ENCODE data around the gene VWA5B1. TPM values are rescaled to one million over a fixed set of nuclear protein-coding genes. Genes with fewer than 3 reads are reported as not detected.

The VWA5B1 gene
- polyA plus RNA-seq, 4 donors: 0.91 to 1.6 (median 1.3) TPM

DNA sequence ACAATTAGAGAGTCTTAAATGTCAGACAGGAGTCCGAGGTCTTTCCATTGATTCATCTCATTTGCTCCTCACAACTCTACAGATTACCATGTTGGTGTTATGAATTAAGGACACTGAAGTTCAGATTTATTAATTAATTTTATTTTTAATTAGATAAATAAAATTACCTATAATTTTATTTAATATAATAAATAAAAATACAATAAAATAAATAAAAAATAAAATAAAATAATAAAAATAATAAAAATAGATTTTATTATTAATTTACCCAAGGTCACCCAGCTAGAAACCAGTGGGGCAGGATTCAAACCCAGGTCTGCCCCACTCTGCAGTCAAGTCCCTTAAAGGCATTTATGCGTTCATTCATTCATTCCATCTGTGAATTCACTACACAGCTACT lies 72.2 kb downstream of the VWA5B1 start:
- no peak for DNase-seq (ENCODE audit: low read depth in 4 of 4, low spot score in 3 of 4)

GRCh38 chr1:20365421-20366055 lies 74.9 kb downstream of the VWA5B1 start:
- no peak for DNase-seq (ENCODE audit: low read depth in 4 of 4, low spot score in 3 of 4)

GRCh38 chr1:20366056-20366462 lies 75.4 kb downstream of the VWA5B1 start:
- DNase-seq (ENCODE audit: low read depth in 4 of 4, low spot score in 3 of 4): no peak

- DNase-seq (ENCODE audit: low read depth in 4 of 4, low spot score in 3 of 4): no peak
Observed at GRCh38 chr1:20366463-20367115, 75.9 kb downstream of the VWA5B1 start.

DNA sequence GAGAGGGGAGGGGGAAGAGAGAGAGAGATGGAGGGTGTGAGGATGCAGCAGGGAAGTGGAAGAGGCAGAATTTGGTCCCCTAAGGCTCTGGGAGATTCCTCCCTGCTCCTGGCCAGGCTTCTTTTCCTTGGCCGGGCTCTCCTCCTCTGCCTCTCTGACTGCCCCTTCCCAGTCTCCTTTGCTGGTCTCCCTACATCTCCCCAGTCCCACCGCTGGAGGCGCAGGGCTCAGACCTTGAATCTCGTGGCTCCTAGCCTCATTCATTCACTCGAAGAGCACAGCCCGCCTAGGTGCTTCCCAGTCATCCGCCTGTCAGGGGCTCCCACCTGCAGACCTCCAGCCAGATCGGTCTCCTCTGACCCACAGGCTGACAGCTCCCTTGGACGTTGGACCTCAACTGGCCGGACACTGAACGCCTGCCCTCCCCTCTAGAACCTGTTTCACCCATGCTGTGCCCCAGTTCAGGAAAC lies 76.5 kb downstream of the VWA5B1 start:
- DNase-seq (ENCODE audit: low read depth in 4 of 4, low spot score in 3 of 4): no peak

DNA sequence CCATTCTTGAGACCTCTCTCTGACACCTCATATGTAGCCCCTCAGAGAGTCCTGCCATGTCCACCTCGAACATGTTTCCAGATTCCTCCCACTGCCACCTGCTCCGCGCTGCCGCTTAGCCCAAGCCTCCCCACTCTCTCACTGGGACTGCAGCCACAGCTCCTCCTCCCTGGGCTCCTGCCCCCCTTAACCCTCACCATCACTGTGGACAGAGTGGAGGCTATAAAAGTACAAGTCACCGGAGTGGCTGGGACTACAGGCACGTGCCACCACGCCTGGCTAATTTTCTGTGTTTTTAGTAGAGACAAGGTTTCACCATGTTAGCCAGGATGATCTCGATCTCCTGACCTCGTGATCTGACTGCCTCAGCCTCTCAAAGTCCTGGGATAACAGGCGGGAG lies 77.0 kb downstream of the VWA5B1 start:
- no peak for DNase-seq (ENCODE audit: low read depth in 4 of 4, low spot score in 3 of 4)

DNA sequence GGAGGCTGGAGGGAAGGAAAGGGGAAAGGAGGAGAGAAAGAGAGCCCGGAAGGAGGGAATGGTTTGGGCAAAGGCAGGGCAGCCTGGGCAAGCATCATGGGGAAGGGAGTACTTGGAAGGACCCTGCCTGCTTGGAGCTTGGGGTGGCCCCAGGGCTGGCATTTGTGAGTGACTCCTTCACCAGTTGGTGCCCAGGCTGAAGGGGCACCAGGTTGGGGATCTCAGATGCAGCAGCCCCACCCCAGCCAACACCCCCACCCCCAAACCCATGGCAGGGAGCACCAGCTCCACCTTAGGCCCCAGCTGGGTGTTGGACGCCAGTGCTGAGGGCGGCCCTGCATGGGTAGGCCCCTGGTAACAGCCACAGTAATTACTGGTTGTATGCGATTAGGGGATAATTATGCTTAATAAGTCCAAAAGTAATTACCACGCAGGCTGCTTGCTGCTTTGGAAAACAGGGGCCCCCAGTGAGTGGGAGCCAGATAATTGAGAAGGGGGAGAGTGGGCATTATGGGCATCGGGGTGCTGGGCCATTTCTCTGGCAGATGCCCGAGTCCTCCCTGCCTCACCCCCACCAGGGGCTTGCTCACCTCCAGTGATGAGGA lies 78.3 kb downstream of the VWA5B1 start:
- no peak for DNase-seq (ENCODE audit: low read depth in 4 of 4, low spot score in 3 of 4)

- DNase-seq (ENCODE audit: low read depth in 4 of 4, low spot score in 3 of 4): no peak
Observed at GRCh38 chr1:20370698-20371097, 80.0 kb downstream of the VWA5B1 start.

DNA sequence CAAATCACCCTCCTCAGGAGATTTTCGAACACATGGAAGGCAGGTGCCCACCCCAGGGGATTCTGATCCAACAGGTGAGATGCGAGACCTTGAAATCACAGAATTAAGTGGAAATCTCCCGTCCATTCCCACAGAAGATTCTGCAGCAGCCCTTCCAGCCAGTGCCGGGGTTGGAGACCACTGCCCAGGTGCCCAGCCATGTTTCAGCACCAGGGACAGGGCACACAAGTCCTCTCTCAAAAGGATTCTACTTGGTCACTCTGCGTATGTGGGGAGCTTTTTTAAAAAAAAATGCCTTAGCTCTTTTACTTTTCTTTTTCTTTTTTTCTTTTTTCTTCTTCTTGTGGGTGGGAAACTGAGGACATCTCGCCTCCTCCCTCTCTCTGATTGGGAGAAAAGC lies 80.7 kb downstream of the VWA5B1 start:
- DNase-seq (ENCODE audit: low read depth in 4 of 4, low spot score in 3 of 4): peak in 1 of 4 donors; percentile 35

GRCh38 chr1:20371883-20372282 lies 81.2 kb downstream of the VWA5B1 start:
- no peak for DNase-seq (ENCODE audit: low read depth in 4 of 4, low spot score in 3 of 4)

DNA sequence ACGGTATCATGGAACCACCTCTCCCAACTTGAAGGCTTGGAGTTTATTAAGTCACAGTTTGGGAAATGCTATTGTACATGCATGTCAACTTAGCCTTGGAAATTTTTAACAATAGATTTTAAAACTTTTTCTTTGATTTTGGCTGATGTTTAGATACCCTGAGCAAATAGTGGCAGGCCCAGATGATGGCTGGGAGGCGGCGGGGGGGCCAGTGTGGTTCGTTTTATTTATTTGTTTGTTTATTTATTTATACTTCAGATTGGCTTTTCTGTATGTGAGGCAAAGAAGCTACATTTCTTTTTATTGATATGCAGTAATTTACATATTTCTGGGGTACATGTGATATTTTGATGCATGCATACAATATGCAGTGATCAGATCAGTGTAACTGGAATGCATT lies 82.0 kb downstream of the VWA5B1 start:
- no peak for DNase-seq (ENCODE audit: low read depth in 4 of 4, low spot score in 3 of 4)

DNA sequence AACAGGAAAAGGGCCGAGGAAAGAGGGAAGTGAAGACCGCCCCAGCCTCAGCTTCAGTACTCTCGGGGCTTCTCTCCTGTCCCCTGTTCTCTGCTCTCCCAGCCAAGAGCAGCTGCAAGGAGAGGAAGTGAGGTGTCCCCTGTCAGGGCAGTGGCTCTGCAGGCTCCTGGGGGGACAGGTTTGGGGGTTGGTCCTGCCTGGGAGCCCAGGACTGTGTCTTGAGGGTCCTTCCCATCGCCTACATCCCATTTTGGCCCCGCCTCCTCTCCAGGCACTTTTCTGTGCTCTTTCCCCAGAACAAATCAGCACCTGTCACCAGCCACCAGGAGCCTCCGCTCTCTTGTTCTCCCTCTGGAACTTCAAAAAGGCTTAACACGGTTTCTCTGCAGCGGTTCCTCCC lies 82.6 kb downstream of the VWA5B1 start:
- no peak for DNase-seq (ENCODE audit: low read depth in 4 of 4, low spot score in 3 of 4)

GRCh38 chr1:20373764-20374163 lies 83.1 kb downstream of the VWA5B1 start:
- DNase-seq (ENCODE audit: low read depth in 4 of 4, low spot score in 3 of 4): no peak

DNA sequence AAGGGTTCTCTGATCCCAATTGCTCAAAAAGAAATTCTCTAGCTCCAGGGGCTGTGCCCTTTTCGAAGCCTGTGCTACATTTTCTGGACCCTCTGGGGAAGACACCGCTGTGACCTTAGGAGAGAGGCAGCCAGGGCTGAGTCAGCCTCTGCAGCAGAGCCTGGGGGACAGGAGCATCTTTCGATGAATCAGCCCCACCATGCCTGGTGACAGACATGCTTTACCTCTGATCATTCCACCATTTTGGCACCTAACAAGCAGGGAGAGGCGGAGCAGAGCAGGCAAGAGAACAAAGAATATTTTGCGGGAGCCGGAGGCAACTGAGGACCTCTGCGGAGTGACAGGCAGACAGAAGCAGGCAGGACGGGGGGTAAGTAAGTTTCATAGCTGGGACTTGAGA lies 84.9 kb downstream of the VWA5B1 start:
- no peak for DNase-seq (ENCODE audit: low read depth in 4 of 4, low spot score in 3 of 4)

DNA sequence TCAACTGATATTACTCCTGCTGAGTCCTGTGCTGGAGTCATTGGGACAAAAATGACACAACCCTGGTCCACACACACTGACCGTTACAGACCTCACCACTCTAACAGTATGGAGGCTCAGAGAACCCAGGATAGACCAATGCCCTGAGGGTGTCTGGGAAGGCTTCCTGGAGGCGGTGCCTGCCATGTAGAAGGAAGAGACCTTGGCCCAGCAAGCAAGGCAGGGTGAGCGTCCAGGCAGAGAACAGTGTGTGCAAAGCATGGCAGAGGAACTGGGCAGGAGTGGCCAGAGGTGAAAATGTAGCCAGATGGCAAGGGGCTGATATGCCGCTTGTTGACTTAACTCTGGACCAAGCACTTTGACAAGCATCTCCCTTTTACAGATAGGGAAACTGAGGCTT lies 85.5 kb downstream of the VWA5B1 start:
- no peak for DNase-seq (ENCODE audit: low read depth in 4 of 4, low spot score in 3 of 4)

GRCh38 chr1:20376880-20377494 lies 86.3 kb downstream of the VWA5B1 start:
- no peak for DNase-seq (ENCODE audit: low read depth in 4 of 4, low spot score in 3 of 4)

GRCh38 chr1:20377516-20378270 lies 87.0 kb downstream of the VWA5B1 start:
- no peak for DNase-seq (ENCODE audit: low read depth in 4 of 4, low spot score in 3 of 4)

GRCh38 chr1:20379075-20379474 lies 88.4 kb downstream of the VWA5B1 start:
- no peak for DNase-seq (ENCODE audit: low read depth in 4 of 4, low spot score in 3 of 4)

- DNase-seq (ENCODE audit: low read depth in 4 of 4, low spot score in 3 of 4): no peak
Observed at GRCh38 chr1:20380175-20380574, 89.5 kb downstream of the VWA5B1 start.

DNA sequence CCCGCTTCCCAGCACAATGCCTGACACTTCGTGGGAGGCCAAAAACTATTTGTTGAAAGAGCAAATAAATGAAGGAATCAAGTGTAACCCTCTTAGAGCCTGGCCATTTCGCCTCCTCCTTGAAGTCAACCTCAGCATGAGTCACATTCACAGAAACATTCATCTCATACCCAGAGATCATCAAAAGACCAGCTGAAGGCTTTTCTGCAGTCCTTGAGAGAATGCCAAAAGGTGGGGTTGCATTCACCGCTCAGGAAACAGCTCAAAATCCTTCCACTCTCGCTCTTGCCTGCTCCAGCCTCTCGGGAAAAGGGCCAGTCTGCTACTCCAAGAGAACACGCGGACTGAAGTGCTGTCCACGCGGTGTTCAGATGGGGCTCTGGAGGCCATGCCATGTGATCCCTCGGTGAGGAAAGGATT lies 90.0 kb downstream of the VWA5B1 start:
- no peak for DNase-seq (ENCODE audit: low read depth in 4 of 4, low spot score in 3 of 4)

All from right renal pelvis (tissue), 4 donors.